ENCODE results near the gene ARG1. TPM values are rescaled to one million over a fixed set of nuclear protein-coding genes. Genes with fewer than 3 reads are reported as not detected.
A peak's percentile ranks its signal among the peaks of the same experiment; 100 is the strongest.

ARG1 gene
- total RNA-seq, 1 experiment from 2014 or later, result not detected

GRCh38 chr6:131628726-131629125 is 55.7 kb downstream of the ARG1 start:
- no peak for TF ChIP-seq SIN3A (IDR thresholded peaks at IDR 0.05; ENCODE audit: borderline replicate concordance, insufficient read depth, low read depth, low read length)
- TF ChIP-seq, protein P1, sequence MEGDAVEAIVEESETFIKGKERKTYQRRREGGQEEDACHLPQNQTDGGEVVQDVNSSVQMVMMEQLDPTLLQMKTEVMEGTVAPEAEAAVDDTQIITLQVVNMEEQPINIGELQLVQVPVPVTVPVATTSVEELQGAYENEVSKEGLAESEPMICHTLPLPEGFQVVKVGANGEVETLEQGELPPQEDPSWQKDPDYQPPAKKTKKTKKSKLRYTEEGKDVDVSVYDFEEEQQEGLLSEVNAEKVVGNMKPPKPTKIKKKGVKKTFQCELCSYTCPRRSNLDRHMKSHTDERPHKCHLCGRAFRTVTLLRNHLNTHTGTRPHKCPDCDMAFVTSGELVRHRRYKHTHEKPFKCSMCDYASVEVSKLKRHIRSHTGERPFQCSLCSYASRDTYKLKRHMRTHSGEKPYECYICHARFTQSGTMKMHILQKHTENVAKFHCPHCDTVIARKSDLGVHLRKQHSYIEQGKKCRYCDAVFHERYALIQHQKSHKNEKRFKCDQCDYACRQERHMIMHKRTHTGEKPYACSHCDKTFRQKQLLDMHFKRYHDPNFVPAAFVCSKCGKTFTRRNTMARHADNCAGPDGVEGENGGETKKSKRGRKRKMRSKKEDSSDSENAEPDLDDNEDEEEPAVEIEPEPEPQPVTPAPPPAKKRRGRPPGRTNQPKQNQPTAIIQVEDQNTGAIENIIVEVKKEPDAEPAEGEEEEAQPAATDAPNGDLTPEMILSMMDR (IDR thresholded peaks at IDR 0.05), result no peak
- TF ChIP-seq POLR2AphosphoS5 (IDR thresholded peaks at IDR 0.05; ENCODE audit: low read depth, low read length), result no peak
- no peak for TF ChIP-seq REST (IDR thresholded peaks at IDR 0.05; ENCODE audit: insufficient read depth in 1 of 2, low read depth in 2 of 2, low read length in 1 of 2)
- no peak for TF ChIP-seq TCF7L2 (IDR thresholded peaks at IDR 0.05; ENCODE audit: low read depth, low read length)

GRCh38 chr6:131629651-131630050 is 56.6 kb downstream of the ARG1 start:
- POLR2A ChIA-PET, result no interaction called here
- intact Hi-C loops (cut with micrococcal nuclease; ENCODE audit: unreplicated experiment), result loop anchor here (10.0 kb wide), 1 partner anchor 755 kb away; no protein-coding TSS in a partner anchor
- no peak for DNase-seq (ENCODE audit: low read depth, low spot score)

More at GRCh38 chr6:131628726-131629125, 55.7 kb downstream of the ARG1 start:
- ChIA-PET CTCF (interaction anchor here (1.2 to 1.6 kb wide), 2 partner anchors 13 to 19 kb away, joined by 3 to 4 read pairs; no protein-coding TSS in a partner anchor), POLR2A (interaction anchor here (0.5 kb wide), 1 partner anchor 28 kb away, joined by 9 read pairs; no protein-coding TSS in a partner anchor)
- 0 out of 2 replicates have a peak, but pooled peaks cover 2% of the 10 kb centered on the region for H3K27me3 ChIP-seq (ENCODE audit: control insufficient read depth, insufficient read depth, low read length)
- H3K36me3 ChIP-seq (ENCODE audit: control insufficient read depth, insufficient read depth, low read length), result peaks cover 12% of the 10 kb centered on the region
- BruUV-seq (replicated peaks), result no TSS peak
- peak overlapping the region; percentile 59 for H3K27ac ChIP-seq (ENCODE audit: low read length)
- in situ Hi-C loops (cut with HindIII; ENCODE audit: low pct_unique_long_range_greater_than_20kb, low sequenced_read_pairs), result no loop called here
- intact Hi-C loops (cut with micrococcal nuclease; ENCODE audit: unreplicated experiment), result loop anchor here (10.0 kb wide), 1 partner anchor 754 kb away; no protein-coding TSS in a partner anchor
- H3K4me3 ChIP-seq (ENCODE audit: low read depth in 2 of 2, low read length in 2 of 2), result peak overlapping the region; percentile 50 to 71
- DNase-seq (ENCODE audit: low read depth, low spot score) (no peak), ATAC-seq (no peak)
- peaks cover 7% of the 10 kb centered on the region; the same call in 1 of the 2 replicates for H3K4me1 ChIP-seq (ENCODE audit: control insufficient read depth, insufficient read depth, low read length)
- H3K9me3 ChIP-seq (ENCODE audit: control insufficient read depth, insufficient read depth, low read depth, low read length), result no peaks in the 10 kb centered on the region

More at GRCh38 chr6:131629651-131630050, 56.6 kb downstream of the ARG1 start:
- no peaks in the 10 kb centered on the region for H3K9me3 ChIP-seq (ENCODE audit: control insufficient read depth, insufficient read depth, low read depth, low read length)
- 0 out of 2 replicates have a peak, but pooled peaks cover 2% of the 10 kb centered on the region for H3K27me3 ChIP-seq (ENCODE audit: control insufficient read depth, insufficient read depth, low read length)
- no peak overlapping the region for H3K4me3 ChIP-seq (ENCODE audit: low read depth in 2 of 2, low read length in 2 of 2)
- in situ Hi-C loops (cut with HindIII; ENCODE audit: low pct_unique_long_range_greater_than_20kb, low sequenced_read_pairs), result no loop called here
- no peak for TF ChIP-seq POLR2AphosphoS5 (IDR thresholded peaks at IDR 0.05; ENCODE audit: low read depth, low read length)
- TF ChIP-seq REST (IDR thresholded peaks at IDR 0.05; ENCODE audit: insufficient read depth in 1 of 2, low read depth in 2 of 2, low read length in 1 of 2), result no peak
- TF ChIP-seq TCF7L2 (IDR thresholded peaks at IDR 0.05; ENCODE audit: low read depth, low read length), result no peak
- TF ChIP-seq SIN3A (IDR thresholded peaks at IDR 0.05; ENCODE audit: borderline replicate concordance, insufficient read depth, low read depth, low read length), result no peak
- TF ChIP-seq, protein P1 (IDR thresholded peaks at IDR 0.05), result no peak
- H3K4me1 ChIP-seq (ENCODE audit: control insufficient read depth, insufficient read depth, low read length), result peaks cover 7% of the 10 kb centered on the region; the same call in 1 of the 2 replicates
- CTCF ChIA-PET, result no interaction called here
- ATAC-seq, result no peak
- H3K27ac ChIP-seq (ENCODE audit: low read length), result no peak overlapping the region
- peaks cover 8% of the 10 kb centered on the region for H3K36me3 ChIP-seq (ENCODE audit: control insufficient read depth, insufficient read depth, low read length)
- no TSS peak for BruUV-seq (replicated peaks)

Measured in Panc1 (cell line).